GM19397 (cell line): ENCODE data around the gene SORCS2.

Experiments used
- ATAC-seq: cut with Tn5 transposase; IDR thresholded peaks from one replicate; pipeline ENCODE4 v1.9.1; 2021; ENCODE audit warnings: mild to moderate bottlenecking, moderate library complexity; ENCODE audit not compliant: unreplicated experiment

The SORCS2 gene

DNA sequence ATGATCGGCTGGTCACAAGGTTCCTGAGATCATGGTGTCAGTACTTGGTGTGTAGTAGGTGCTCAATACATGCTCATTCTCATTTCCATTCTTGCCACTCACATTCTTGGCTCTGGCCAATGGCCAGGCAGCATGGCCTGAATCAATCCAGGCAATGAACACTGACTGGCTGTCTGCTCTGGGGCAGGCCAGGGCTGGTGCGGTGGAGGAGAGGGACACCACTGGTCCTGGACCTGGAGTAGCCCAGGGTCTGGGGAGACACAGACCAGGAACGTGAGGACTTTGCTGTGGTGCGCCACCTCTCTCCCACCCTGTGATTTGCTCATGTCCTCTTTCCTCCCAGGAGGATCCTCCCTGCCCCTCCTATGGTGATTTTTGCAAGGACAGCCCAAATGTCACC is 122.9 kb downstream of the SORCS2 start:
- ATAC-seq = no peak

DNA sequence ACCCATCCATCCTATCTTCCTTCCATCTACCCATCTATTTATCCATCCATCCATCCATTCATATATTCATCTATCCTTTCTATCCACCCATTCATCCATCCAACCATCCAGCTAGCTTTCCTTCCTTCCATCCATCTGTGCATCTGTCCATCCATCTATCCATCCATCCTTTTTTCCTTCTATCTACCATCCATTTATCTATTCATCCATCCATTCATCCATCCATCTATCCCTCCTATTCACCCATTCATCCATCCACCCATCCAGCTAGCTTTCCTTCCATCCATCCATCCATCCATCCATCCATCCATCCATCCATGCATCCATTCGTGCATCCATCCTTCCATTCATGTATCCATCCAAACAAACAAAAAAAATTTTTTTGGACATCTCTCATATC is 123.6 kb downstream of the SORCS2 start:
- no peak for ATAC-seq

DNA sequence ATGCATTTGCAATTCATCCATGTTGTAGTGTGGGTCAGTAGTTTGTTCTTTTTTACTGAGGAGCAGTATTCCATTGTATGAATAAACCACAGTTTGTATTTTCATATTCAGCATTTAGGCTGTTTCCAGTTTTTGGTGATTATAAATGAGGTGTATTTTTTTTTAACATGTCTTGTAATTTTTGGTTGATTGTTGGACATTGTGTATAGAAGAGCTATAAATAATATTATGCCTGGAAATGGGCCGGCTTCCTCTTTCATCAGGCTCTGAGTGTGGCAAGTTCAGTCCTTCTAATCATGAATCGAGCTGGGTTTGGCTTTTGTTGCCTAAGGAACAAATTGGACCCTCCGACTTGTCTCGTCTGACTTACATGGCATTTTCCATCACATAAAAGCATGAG is 126.7 kb downstream of the SORCS2 start:
- ATAC-seq = no peak

DNA sequence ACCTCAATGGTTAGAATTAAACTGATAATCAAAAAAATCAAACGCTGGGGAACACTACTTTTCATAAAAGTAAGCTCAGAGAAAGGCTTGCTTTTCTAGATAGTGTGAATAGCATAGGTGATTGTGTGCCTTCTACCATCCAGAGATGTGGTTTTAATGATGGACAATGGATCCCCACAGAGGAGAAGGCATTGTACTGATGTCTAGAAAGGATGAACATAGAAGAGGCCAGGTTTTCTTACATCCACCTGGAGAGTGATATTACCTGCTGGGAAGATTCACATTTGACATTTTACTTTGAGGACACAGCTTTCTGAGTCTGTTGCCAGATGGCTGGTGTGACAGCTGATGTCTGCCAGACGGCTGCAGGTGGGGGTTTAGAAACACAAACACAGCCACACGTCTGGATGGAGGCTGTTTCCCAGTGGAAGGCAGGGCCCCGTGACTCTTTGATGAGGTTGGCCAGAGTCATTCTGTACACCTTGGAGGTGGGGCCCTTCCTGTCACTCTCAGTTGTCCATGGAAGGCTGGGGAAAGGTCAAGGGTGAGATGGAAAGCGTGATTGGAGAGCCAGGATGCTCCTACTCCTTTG is 128.0 kb downstream of the SORCS2 start:
- ATAC-seq = no peak

DNA sequence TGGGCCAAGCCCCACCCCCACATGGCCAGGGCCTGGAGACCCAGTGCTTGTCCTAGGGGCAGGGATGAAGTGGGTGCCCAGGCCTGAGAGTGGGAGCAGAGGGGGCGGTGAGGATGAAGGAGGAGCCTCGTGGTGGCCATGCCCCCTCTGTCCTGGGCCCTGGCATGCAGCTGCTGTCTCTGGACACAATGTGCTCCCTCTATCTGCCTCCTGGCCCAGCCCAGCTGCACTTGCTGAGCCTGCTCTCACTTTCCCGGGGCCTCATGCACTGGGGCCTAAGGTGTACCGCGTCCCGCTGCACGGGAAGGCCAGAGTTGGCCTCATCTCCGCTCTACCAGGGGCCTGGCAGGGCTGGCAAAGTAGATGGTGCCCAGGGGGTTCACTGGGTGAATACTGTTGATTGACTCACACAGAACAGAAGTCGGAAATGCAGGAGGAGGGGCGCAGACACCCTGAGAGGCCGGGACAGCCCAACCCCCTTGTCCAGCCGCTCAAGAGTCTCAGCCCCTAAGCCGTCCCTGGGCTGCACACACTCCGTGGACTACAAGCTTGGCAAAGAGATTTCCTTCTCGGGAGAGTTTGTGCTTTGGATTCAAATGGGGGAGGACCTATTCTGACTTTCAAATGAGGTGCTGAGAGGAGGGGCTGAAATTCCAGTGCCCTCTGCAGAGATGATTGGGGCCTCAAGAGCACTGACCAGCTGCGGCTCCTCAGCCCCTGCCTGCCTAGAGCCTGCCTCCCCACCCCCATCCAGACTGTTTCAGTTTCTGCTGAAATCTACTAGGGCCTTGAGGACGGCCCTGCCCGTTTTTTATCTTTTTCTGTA is 130.0 kb downstream of the SORCS2 start:
- ATAC-seq = no peak

DNA sequence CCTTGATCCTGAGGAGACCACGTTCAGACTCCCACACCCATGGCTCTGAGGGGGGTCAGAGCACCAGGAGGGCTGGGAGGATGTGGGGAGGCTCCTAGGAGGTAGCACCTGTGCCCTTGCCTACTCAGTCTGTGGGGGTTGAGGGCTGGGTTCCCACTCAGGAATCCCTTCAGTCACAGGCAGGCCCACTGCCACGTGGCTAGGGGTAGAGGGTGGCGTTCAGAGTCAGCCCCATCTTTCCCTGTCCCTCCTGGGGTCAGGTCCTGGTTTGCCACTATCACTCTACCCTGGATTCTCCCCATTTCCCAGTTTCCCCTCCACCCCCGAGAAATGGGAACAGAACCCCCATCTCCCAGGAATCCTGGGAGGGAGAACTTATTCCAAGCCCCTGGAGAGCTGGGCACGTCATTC is 131.1 kb downstream of the SORCS2 start:
- no peak for ATAC-seq

DNA sequence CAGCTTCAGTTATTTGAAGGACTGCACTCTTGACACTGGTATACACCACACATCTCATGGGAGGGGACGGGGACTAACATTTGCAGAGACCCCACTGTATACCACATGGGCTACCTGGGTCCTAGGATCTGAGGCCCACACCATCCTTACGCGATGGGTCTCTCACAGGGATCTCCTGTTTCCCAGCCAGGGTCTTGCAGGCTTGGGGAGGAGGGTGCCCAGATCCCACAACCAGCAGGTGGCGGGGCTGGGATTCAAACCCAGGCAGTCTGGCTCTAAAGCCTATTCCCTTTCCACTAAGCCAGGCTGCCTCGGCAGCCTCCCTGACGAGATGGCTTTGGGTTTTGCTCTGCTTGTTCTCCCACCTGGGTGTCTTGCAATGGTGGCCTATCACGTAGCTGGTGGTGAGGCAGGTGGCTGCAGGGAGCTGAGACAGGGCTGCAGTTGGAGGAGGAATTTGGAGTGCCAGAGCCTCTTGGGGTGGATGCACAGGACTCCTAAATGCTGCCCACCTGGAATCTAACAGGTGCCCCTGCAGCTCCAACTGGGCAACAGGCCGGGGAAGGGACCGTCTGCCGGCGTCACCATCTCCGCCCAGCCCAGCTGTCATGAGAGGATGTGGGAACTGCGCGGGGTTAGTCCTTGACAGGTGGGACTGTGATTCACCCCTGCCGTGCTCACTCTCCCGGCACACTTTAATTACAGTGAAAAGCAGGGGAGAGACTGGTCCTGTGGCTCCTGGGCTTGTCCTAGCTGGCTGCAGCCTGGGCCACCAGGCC is 131.7 kb downstream of the SORCS2 start:
- ATAC-seq = no peak

DNA sequence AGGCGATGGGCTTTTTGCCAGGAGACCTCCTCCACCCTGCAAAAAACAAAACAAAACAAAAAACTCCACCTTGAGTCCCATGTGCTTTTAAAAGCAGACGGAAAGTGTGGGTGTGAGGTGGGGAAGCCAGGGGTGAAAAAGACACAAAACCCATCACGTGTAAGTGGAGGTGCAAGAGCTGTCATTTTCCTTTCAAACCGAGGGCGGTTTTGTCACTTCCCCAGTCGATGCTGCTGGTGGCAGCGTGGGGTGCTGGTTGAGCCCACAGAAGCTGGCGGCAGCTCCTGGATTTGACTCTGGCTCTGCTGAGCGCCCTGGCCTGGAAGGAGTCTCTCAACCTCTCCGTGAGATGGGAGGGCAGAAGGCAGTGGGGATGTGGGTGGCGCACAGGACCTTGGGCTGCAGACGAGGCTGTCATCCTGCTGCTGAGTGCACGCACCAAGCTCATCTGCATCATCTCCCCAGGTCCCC is 132.3 kb downstream of the SORCS2 start:
- no peak for ATAC-seq

DNA sequence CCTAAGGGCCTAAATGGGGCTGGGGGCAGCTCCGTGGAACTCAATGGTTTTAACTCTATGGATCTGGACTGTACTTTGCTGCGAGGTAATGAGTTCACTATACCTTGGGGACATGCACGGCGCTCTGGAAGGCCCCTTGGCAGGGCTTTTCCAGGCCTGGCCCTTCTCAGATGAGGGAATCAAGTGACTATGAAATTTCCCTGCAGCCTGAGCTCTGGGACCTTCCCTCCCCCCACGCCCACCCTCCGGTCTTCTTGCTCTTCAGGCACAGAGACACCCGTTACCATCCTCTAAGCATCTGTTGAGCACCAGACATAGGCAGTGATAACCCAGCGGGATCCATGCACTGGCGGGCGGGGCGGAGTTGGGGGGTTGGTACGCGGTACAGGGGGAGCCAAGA is 133.2 kb downstream of the SORCS2 start:
- no peak for ATAC-seq

DNA sequence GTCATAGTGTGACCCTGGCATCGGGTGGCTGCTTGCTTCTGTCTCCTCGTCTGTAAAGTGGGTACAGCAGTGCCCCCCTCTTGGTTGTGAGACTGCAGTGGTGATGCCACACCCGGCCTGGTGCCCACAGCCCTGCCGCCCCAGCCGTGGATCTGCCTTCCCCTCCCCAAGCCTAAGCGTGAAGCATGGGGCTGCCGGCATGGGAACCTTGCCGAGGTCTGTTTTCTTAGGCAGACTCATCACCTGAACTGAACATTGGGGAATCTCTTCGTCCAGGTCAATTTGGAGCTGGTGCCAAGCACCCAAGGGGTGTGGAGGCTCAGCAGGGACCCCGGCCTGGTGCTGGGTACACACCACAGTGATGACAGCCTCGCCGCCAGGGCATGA is 134.0 kb downstream of the SORCS2 start:
- no peak for ATAC-seq

DNA sequence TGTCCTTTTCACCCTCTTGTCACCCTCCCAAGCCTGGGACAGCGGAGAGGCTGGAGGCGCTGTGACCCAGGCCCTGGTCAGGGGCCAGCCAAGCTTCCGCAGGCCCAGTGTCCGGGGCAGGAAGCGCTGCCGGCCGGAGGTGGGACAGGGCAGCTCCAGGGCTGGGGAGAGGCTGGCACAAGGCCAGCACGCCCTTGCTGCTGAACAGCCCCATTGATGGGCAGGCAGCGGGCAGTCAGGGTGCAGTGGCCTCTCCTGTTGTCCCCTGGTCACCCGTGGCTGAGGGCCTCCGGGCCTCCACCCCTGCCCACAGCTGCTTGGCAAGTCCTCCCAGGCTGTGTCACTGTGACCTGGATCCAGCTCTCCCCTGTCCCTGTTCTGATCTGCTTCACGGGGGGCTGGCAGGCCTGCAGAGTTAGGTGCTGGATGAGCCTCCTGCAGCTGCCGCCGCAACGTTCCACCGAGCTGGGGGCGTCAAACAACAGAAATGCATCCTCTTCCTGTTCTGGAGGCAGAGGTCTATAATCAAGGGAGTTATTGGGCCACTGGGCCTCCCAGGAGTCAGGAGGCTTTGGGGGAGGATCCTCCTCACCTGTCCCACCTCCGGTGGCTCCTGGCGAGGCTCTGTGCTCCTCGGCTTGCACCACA is 134.5 kb downstream of the SORCS2 start:
- ATAC-seq = no peak

DNA sequence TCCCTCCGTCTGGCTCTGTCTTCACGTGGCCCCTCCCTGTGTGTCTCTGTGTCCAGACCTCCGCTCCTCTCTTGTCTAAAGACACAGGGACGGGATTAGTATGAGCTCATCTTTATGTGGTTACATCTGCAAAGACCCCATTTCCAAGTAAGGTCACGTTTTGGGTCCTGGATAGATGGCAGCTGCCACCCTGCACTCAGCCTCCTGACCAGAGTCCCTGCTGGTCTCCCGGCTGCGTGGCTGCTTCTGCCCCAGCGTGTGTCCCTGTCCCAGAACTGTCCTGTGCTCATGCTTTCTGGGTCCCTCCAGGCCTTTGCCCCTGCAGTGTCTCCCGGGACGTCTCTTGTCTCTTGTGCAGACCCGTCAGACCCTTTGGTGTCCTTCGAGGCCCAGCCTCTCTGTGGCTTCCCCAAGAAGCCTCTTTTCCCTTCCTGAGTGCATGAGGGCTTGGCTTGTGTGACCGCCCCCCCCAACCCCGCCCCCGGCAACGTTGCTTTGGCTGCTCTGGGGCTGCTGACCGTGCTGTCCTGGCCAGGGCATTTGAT is 135.1 kb downstream of the SORCS2 start:
- no peak for ATAC-seq

DNA sequence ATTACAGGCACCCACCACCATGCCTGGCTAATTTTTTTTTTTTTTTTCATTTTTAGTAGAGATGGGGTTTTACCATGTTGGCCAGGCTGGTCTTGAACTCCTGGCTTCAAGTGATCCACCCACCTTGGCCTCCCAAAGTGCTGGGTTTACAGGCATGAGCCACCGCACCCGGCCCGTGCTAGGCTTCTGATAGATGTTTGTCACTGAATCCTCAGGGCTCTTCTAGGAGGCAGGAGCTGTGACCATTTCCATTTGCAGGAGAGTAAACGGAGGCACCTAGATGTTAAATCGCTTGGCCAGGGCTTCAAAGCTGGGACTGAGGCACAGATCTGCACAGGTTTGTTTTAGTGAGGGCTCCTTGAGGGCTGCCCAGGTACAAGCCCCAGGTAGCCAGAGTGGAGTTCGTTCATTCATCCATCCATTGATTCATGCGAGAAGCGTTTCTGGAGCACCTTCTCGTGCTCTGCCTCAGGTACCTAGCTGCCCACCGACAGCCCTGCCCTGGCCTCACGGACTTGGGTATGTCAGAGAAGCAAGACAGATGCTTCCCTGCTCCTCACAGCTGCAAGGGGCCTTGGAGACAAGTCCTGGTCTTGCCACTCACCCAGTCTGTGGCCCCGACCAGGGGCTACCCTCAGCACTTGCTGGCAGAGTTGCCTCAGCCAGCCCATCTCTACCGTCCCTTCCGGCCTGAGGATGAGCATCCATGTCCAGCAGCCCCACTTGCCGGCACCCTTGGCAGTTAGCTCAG is 136.0 kb downstream of the SORCS2 start:
- ATAC-seq = no peak

DNA sequence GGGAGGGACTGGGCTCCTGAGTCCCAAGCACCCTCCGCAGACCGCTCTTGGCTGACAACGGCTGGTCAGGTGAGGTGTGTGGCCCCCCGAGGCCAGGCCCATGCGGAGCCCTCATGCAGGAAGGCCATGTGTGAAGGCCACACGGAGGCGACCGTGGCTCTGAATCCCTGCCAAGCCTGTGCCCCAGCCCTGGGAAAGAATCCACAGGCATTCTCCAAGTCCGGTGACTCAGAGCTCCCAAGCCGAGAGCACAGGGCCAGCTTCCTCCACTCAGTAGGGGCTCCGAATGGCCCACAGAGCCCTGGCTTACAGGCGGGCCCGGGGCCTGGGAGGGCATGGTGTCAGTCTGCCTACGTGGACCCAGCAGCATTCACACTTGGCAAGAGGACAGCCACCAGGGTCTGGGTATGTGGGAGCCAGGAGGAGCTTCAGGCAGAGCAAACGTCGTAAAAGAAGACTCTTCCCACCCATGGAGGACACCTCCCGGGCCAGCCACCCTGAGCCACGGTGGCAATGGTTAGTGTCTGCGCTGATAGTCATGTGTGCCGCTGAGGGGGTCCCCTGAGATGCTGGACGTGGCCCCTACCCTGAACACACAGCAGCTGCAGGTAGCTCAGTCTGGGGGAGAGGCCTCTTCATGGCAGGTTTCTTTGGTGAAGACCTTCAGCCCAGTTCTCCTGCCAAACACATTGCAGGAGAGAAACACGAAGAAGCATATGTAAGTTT is 136.7 kb downstream of the SORCS2 start:
- no peak for ATAC-seq

DNA sequence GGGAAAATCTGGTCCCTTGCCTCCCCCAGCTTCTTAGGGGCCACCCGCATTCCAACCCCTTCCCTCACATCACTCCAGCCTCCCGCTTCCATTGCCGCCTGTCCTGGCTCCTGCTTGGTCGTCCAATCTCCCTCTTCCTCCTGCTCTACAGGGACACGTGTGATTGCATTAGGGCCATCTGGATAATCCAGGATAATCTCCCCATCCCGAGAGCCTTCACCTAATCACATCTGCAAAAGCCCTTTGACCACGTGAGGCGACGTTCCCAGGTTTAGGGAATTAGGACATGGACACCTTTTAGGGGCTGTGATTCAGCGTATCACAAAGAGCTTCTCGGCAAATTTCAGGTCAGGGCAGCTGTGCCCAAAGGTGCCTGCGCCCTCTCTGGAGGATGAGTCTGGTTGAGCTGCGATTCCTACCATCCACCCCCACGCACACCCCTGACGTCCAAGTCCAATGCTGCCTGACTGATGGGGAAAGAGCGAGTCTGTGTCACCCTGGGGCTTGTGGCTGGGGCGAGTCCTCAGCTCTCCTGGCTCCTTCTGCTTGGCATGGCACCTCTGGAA is 137.8 kb downstream of the SORCS2 start:
- no peak for ATAC-seq

DNA sequence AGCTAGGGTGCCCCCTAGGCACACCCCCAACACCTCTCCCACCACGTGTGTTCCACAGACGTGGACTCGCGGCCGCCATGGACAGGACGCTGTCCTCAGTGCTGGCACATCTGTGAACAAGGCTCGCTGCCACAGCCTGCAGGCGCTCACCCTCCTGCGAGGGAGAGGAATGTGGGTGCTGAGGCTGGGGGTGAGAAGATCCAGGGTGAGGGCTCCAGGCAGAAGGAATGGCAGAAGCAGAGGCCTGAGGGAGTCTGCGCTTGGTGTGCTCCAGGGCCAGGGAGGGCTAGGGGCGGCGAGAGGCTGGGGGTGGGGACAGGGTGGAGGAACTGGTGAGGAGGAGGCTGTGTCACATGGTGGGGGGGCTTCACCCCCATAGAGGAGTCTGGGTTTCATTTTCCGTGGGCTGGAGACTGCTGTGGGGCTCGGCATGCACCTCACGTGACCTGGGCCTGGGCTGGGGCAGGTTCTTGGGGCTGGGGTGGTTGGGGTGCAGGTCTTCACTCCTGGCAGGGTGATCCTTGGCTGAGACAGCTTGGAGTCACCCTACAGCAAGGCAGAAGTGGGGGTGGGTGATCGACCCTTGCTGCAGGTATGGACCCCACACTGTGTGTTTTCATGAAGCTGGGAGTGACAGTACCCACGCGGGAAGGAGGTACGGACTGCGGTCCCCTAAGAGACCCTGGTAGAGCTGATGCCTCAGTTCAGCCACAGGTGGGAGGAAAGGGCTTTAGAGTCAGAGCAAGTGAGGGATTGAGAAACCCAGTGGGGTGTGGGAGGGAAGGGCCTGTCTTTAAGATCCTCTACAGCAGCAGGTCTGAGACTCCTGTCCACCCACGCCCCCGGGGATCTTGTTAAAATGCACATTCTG is 138.7 kb downstream of the SORCS2 start:
- ATAC-seq = no peak

DNA sequence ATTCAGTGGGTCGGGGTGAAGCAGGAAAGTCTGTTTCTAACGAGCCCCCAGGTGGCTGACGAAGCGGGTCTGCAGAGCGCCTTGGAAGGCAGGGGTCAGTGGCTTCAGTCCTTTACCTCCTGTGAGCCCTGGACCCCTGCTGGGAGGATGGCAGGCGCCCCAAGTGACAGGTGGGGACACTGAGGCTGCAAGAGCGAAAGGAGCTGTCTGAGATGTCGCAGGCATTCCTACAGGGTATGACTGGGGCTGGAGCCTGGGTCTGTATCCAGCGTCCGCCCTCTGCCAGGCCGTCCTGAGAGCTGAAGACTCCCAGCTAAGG is 139.3 kb downstream of the SORCS2 start:
- ATAC-seq = no peak

DNA sequence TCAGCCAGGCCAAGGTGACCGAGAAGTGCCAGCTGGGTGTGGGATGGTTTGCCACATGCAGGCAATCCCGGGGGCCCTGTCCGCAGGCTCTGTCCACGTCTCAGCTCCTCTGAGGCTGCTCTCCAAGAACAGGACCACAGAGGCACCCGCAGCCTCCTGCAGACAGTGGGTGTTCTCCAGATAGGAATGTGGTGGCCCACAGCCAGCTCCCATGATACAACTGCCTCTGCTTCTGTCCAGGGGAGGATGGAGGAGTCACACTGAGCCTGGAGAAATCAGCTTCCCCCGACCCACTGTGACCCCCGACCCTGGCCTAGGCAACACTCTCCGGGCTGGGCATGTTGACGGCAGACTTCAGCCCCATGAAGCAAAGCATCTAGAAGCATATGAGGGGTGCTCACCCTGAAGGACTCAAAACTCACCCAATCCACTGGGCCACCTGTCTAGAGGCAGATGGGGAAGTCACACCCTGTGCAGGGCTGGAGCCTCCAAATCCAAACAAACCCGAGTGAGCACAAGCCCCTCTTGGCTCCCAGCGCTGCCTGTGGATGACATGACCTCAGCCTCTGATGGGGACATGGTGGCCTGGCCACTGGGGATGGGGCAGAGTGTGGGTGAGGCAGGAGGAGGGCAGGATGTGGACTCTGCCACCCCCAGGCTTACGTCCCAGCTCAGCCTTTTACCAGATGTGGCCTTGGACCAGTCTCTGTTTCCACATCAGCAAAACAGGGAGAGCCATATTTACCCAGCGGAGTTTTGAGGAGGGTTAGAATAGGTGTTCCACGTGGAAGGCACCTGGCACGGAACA is 140.1 kb downstream of the SORCS2 start:
- no peak for ATAC-seq
